ENCODE results near the gene SMIM3. TPM values are rescaled to one million over a fixed set of nuclear protein-coding genes. Genes with fewer than 3 reads are reported as not detected.

The SMIM3 gene
- total and polyA plus RNA-seq, 2 of the 13 experiments (the other 11 are each of a cell fraction or from before 2014, with no cell fraction given), result 11.6 to 96.7 TPM

DNA sequence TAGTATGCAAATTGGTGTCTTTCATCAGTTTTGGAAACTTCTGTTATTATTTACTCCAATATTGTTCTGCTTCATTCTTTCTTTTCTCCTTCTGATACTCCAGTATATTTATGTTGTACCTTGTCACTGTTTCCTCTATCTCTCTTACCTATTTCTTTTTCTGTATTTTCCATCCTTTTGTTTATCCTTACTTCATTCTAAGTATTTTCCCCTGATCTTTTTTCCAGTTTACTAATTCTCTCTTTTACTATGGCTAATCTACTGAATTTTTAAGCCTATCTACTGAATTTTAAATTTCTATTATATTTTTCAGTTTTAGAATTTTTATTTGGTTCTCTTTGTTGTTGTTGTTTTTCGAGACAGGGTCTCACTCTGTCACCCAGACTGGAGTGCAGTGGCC is 7.4 kb downstream of the SMIM3 start:
- ATAC-seq, result no peak
- Histone ChIP-seq H3K36me3 (replicated peaks in 1 of 2; ENCODE audit: control insufficient read depth in 1 of 2, insufficient read depth in 2 of 2, low read length in 2 of 2) (peaks cover 4 to 6% of the 10 kb centered on the region in 2 experiments; a peak in 4 of 5 replicates), H3K4me1 (ENCODE audit: insufficient read depth, low read length) (peaks cover 84% of the 10 kb centered on the region), H3K27me3 (ENCODE audit: control insufficient read depth in 1 of 2, insufficient read depth in 2 of 2, low read length in 2 of 2) (no peaks in the 10 kb centered on the region), H3K27ac (ENCODE audit: extremely low read length, insufficient read depth, low read length) (no peak overlapping the region), H3K79me2 (ENCODE audit: insufficient read depth, low read length) (peaks cover 85% of the 10 kb centered on the region), H4K20me1 (ENCODE audit: insufficient read depth, low read length) (peaks cover 8% of the 10 kb centered on the region), H3K4me3 (replicated peaks in 1 of 3; ENCODE audit: insufficient read depth in 1 of 3, low read depth in 2 of 3, low read length in 3 of 3) (no peak overlapping the region), H3K4me2 (ENCODE audit: low read depth, low read length) (no peak overlapping the region), H3K9ac (ENCODE audit: insufficient read depth, low read depth, low read length) (no peak overlapping the region), H3K9me3 (ENCODE audit: low read length) (no peaks in the 10 kb centered on the region), H2AFZ (ENCODE audit: low read length) (no peak overlapping the region)
- in situ Hi-C loops (cut with HindIII; ENCODE audit: extremely low pct_ligation_motif_present, low pct_unique_long_range_greater_than_20kb), result no loop called here
- ChIA-PET CTCF (ENCODE audit: low intra/inter-chr PET ratio, low total read pairs) (no interaction called here), POLR2A (no interaction called here)
- WGBS (ENCODE audit: low lambda C conversion rate), result 97% methylated on average over 1 of the region's 1 CpG
- intact Hi-C loops (cut with micrococcal nuclease; ENCODE audit: unreplicated experiment), result no loop called here
- no TSS peak for BruUV-seq (replicated peaks)
- DNase-seq (ENCODE audit: low spot score), result no peak
- TF ChIP-seq FOXJ3 (CRISPR knock-in tag; IDR thresholded peaks at IDR 0.05; ENCODE audit: borderline replicate concordance) (no peak), MTA3 (CRISPR knock-in tag; IDR thresholded peaks at IDR 0.05) (no peak), GPN1 (CRISPR knock-in tag; IDR thresholded peaks at IDR 0.05; ENCODE audit: borderline replicate concordance) (no peak), ZNF430 (CRISPR knock-in tag; IDR thresholded peaks at IDR 0.05) (no peak), MYC (CRISPR knock-in tag; IDR thresholded peaks at IDR 0.05; ENCODE audit: borderline replicate concordance) (no peak), CENPBD1 (CRISPR knock-in tag; IDR thresholded peaks at IDR 0.05; ENCODE audit: borderline replicate concordance, low read depth) (no peak), TGIF2 (CRISPR knock-in tag; IDR thresholded peaks at IDR 0.05) (no peak), GATAD2A (CRISPR knock-in tag; IDR thresholded peaks at IDR 0.05) (no peak), RFX5 (IDR thresholded peaks at IDR 0.05; ENCODE audit: low read depth, low read length) (no peak), ZFP37 (CRISPR knock-in tag; IDR thresholded peaks at IDR 0.05; ENCODE audit: borderline replicate concordance) (no peak), ZNF784 (CRISPR knock-in tag; IDR thresholded peaks at IDR 0.05; ENCODE audit: borderline replicate concordance) (no peak)
- TF ChIP-seq, protein P1, sequence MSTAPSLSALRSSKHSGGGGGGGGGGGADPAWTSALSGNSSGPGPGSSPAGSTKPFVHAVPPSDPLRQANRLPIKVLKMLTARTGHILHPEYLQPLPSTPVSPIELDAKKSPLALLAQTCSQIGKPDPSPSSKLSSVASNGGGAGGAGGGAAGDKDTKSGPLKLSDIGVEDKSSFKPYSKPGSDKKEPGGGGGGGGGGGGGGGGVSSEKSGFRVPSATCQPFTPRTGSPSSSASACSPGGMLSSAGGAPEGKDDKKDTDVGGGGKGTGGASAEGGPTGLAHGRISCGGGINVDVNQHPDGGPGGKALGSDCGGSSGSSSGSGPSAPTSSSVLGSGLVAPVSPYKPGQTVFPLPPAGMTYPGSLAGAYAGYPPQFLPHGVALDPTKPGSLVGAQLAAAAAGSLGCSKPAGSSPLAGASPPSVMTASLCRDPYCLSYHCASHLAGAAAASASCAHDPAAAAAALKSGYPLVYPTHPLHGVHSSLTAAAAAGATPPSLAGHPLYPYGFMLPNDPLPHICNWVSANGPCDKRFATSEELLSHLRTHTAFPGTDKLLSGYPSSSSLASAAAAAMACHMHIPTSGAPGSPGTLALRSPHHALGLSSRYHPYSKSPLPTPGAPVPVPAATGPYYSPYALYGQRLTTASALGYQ (CRISPR knock-in tag; IDR thresholded peaks at IDR 0.05), result no peak
- no peak for FAIRE-seq

All from HepG2 (cell line).